SK-N-SH (cell line): Measurements from ENCODE around the gene PHACTR3. TPM values are rescaled to one million over a fixed set of nuclear protein-coding genes. Genes with fewer than 3 reads are reported as not detected.

Source experiments
- CTCF ChIA-PET: fragments of 300-600, 350-600 bp; formaldehyde crosslinking; extraction: SDS; loops from one replicate; lab custom pipeline; 2021; lab: Yijun Ruan, JAX
- POLR2A ChIA-PET: fragments of 350-600 bp; sonication (Branson Sonifier 250); formaldehyde crosslinking; extraction: SDS; loops from one replicate; lab custom pipeline; 2020; ENCODE audit warnings: antibody characterized with exemption, inconsistent platforms; lab: Yijun Ruan, JAX
- DNase-seq: peaks from one replicate; pipeline ENCODE4 v3.0.0; 2012
- H2AFZ ChIP-seq: fragments of 200-600 bp; sonication (generic); 2 replicates; pipeline ENCODE4 v1.8.1; 2016; ENCODE audit warnings: antibody characterized with exemption, mild to moderate bottlenecking, low read depth
- H3F3A ChIP-seq: fragments of 200-600 bp; sonication (generic); replicated peaks from 2 replicates; pipeline ENCODE3; 2016; ENCODE audit warnings: antibody characterized with exemption, mild to moderate bottlenecking; ENCODE audit not compliant: insufficient read depth
- H3K27ac ChIP-seq, 2 experiments: fragments of 200-500 bp in 1 of 2; fragments of 200-600 bp in 1 of 2; sonication (Bioruptor generic) in 1 of 2; sonication (generic), shearing (Covaris generic) in 1 of 2; 2 replicates each; pipeline versions ENCODE4 v1.5.1 to v1.6.1; 2014 to 2016; ENCODE audit warnings: low read depth in 2 of 2, inconsistent platforms in 1 of 2, low read length in 1 of 2, mild to moderate bottlenecking in 1 of 2, mixed read lengths in 1 of 2
- H3K27me3 ChIP-seq: fragments of 200-600 bp; sonication (generic), shearing (Covaris generic); 2 replicates; pipeline ENCODE4 v1.6.1; 2016; ENCODE audit warnings: mixed run types; ENCODE audit not compliant: insufficient read depth
- H3K36me3 ChIP-seq, 2 experiments: fragments of 200-500 bp in 1 of 2; fragments of 200-600 bp in 1 of 2; sonication (Bioruptor generic) in 1 of 2; sonication (generic) in 1 of 2; replicated peaks in 1 of 2; 2 replicates each; pipeline versions ENCODE3 to v1.5.1; 2014 to 2016; ENCODE audit warnings: low read length in 1 of 2, mild to moderate bottlenecking in 1 of 2; ENCODE audit not compliant: insufficient read depth in 2 of 2, control insufficient read depth in 1 of 2
- H3K4me1 ChIP-seq, 2 experiments: fragments of 200-500 bp in 1 of 2; fragments of 200-600 bp in 1 of 2; sonication (Bioruptor generic) in 1 of 2; sonication (generic), shearing (Covaris generic) in 1 of 2; 2 replicates each; pipeline versions ENCODE4 v1.5.1 to v1.6.1; 2014 to 2016; ENCODE audit warnings: low read depth in 1 of 2, low read length in 1 of 2, mixed run types in 1 of 2; ENCODE audit not compliant: insufficient read depth in 2 of 2, control insufficient read depth in 1 of 2
- H3K4me2 ChIP-seq: fragments of 200-600 bp; sonication (generic), shearing (Covaris generic); 2 replicates; pipeline ENCODE4 v1.6.1; 2017; ENCODE audit warnings: mixed run types
- H3K4me3 ChIP-seq, 2 experiments: fragments of 200-500 bp in 1 of 2; fragments of 200-600 bp in 1 of 2; sonication (Bioruptor generic) in 1 of 2; sonication (generic), shearing (Covaris generic) in 1 of 2; 2 replicates each; pipeline versions ENCODE4 v1.5.1 to v1.8.1; 2014 to 2016; ENCODE audit warnings: low read depth in 2 of 2, inconsistent platforms in 1 of 2, low read length in 1 of 2, mild to moderate bottlenecking in 1 of 2, mixed read lengths in 1 of 2, moderate library complexity in 1 of 2
- H3K79me2 ChIP-seq: fragments of 200-600 bp; sonication (generic); 2 replicates; pipeline ENCODE4 v1.8.1; 2017; ENCODE audit warnings: mild to moderate bottlenecking; ENCODE audit not compliant: insufficient read depth
- H3K9ac ChIP-seq: fragments of 200-600 bp; sonication (generic); 2 replicates; pipeline ENCODE4 v1.6.1; 2017; ENCODE audit warnings: mixed run types
- H3K9me2 ChIP-seq: fragments of 200-600 bp; sonication (generic); 2 replicates; pipeline ENCODE4 v1.6.1; 2017; ENCODE audit warnings: mixed run types
- H3K9me3 ChIP-seq: fragments of 200-600 bp; sonication (generic); 2 replicates; pipeline ENCODE4 v1.6.1; 2017; ENCODE audit warnings: mixed run types, mild to moderate bottlenecking, moderate library complexity
- H4K20me1 ChIP-seq: fragments of 200-600 bp; sonication (generic); 2 replicates; pipeline ENCODE4 v1.6.1; 2017; ENCODE audit warnings: mild to moderate bottlenecking, mixed run types; ENCODE audit not compliant: insufficient read depth
- CHD2 ChIP-seq: fragments of 150-350 bp; IDR thresholded peaks from 2 replicates; pipeline ENCODE4 v1.6.1; 2018; ENCODE audit warnings: low read length; ENCODE audit not compliant: partially characterized antibody
- CTCF ChIP-seq: fragments of 200-600 bp; sonication (generic); IDR thresholded peaks from 2 replicates; pipeline ENCODE4 v1.6.1; 2017; ENCODE audit warnings: antibody characterized with exemption, mild to moderate bottlenecking, moderate library complexity
- EP300 ChIP-seq, 2 experiments: IDR thresholded peaks; 2 replicates each; pipeline versions ENCODE4 v1.4.0 to v1.6.1; 2012; ENCODE audit warnings: borderline replicate concordance in 1 of 2, low read depth in 1 of 2, low read length in 1 of 2
- EZH2phosphoT487 ChIP-seq: fragments of 200-600 bp; sonication (generic); IDR thresholded peaks from 2 replicates; pipeline ENCODE4 v1.6.1; 2017; ENCODE audit warnings: low read depth, mixed run types, mild to moderate bottlenecking, antibody characterized with exemption, moderate library complexity, borderline replicate concordance
- FOXJ3 ChIP-seq: sonication (generic); formaldehyde crosslinking; IDR thresholded peaks from 2 replicates; pipeline ENCODE4 v1.5.1; 2020; ENCODE audit warnings: mild to moderate bottlenecking, missing genetic modification reagents
- FOXM1 ChIP-seq: IDR thresholded peaks from 2 replicates; pipeline ENCODE4 v1.4.0; 2012; ENCODE audit warnings: low read depth, mild to moderate bottlenecking
- GABPA ChIP-seq: IDR thresholded peaks from 2 replicates; pipeline ENCODE4 v1.4.0; 2012; ENCODE audit warnings: low read depth, mild to moderate bottlenecking
- MXI1 ChIP-seq: IDR thresholded peaks from 2 replicates; pipeline ENCODE4 v1.6.1; 2012; ENCODE audit warnings: mild to moderate bottlenecking, low read depth, low read length, improper control_type of control experiment
- NFIC ChIP-seq: IDR thresholded peaks from 2 replicates; pipeline ENCODE4 v1.4.0; 2012; ENCODE audit warnings: borderline replicate concordance
- RAD21 ChIP-seq: IDR thresholded peaks from 2 replicates; pipeline ENCODE4 v1.6.1; 2012; ENCODE audit warnings: mild to moderate bottlenecking, low read length
- RCOR1 ChIP-seq: fragments of 150-350 bp; IDR thresholded peaks from 2 replicates; pipeline ENCODE4 v1.6.1; 2017; ENCODE audit warnings: antibody characterized with exemption, low read length
- REST ChIP-seq: IDR thresholded peaks from 2 replicates; pipeline ENCODE4 v1.6.1; 2012; ENCODE audit warnings: mild to moderate bottlenecking, low read depth, low read length, moderate library complexity
- RFX5 ChIP-seq: IDR thresholded peaks from 2 replicates; pipeline ENCODE4 v1.6.1; 2012; ENCODE audit warnings: mild to moderate bottlenecking, improper control_type of control experiment, low read length
- TAF1 ChIP-seq: IDR thresholded peaks from 2 replicates; pipeline ENCODE4 v1.6.1; 2012; ENCODE audit warnings: low read depth, mild to moderate bottlenecking, low read length, moderate library complexity, borderline replicate concordance
- TCF12 ChIP-seq: IDR thresholded peaks from 2 replicates; pipeline ENCODE4 v1.4.0; 2012
- USF1 ChIP-seq: IDR thresholded peaks from 2 replicates; pipeline ENCODE4 v1.4.0; 2012; ENCODE audit warnings: low read depth, borderline replicate concordance
- YY1 ChIP-seq: IDR thresholded peaks from 2 replicates; pipeline ENCODE4 v1.4.0; 2012; ENCODE audit warnings: low read depth, mild to moderate bottlenecking
- WGBS: methylation state at CpG from one replicate; pipeline ENCODE4 v1.1.6; 2017; ENCODE audit warnings: low lambda C conversion rate; 5-methylcytosine and 5-hydroxymethylcytosine counted together
- polyA plus RNA-seq, 3 experiments: library from polyadenylated mRNA; depleted of rRNA; stranded (reverse); fragments of >200 nt; gene quantifications; 2 replicates each; pipeline ENCODE4 v1.2.3, GENCODE V29; 2012
- TF ChIP-seq, protein P1 (sequence below): IDR thresholded peaks from 2 replicates; pipeline ENCODE4; 2012
- TF ChIP-seq, protein P2 (sequence below): fragments of 150-350 bp; IDR thresholded peaks from 2 replicates; pipeline ENCODE4 v1.6.1; 2016; ENCODE audit warnings: mild to moderate bottlenecking, low read depth, low read length

Gene PHACTR3
- polyA plus RNA-seq, 1 of the 3 experiments (the other 2 are of a cell fraction): 0.10 TPM

GRCh38 chr20:59861401-59861800, 257.1 kb downstream of the PHACTR3 start:
- TF ChIP-seq RFX5 (no peak), FOXJ3 (CRISPR knock-in tag) (no peak), REST (no peak), CTCF (no peak), RAD21 (no peak), NFIC (no peak), EZH2phosphoT487 (no peak), FOXM1 (no peak), TCF12 (no peak), USF1 (no peak), YY1 (no peak), RCOR1 (no peak), EP300 (IDR thresholded peaks at IDR 0.05; ENCODE audit: borderline replicate concordance in 1 of 2, low read depth in 1 of 2, low read length in 1 of 2) (no peak), CHD2 (no peak), GABPA (no peak), MXI1 (no peak), TAF1 (no peak)
- TF ChIP-seq, protein P1, sequence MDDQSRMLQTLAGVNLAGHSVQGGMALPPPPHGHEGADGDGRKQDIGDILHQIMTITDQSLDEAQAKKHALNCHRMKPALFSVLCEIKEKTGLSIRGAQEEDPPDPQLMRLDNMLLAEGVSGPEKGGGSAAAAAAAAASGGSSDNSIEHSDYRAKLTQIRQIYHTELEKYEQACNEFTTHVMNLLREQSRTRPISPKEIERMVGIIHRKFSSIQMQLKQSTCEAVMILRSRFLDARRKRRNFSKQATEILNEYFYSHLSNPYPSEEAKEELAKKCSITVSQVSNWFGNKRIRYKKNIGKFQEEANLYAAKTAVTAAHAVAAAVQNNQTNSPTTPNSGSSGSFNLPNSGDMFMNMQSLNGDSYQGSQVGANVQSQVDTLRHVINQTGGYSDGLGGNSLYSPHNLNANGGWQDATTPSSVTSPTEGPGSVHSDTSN: no peak
- TF ChIP-seq, protein P2, sequence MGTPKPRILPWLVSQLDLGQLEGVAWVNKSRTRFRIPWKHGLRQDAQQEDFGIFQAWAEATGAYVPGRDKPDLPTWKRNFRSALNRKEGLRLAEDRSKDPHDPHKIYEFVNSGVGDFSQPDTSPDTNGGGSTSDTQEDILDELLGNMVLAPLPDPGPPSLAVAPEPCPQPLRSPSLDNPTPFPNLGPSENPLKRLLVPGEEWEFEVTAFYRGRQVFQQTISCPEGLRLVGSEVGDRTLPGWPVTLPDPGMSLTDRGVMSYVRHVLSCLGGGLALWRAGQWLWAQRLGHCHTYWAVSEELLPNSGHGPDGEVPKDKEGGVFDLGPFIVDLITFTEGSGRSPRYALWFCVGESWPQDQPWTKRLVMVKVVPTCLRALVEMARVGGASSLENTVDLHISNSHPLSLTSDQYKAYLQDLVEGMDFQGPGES: no peak
- H3K9me2 ChIP-seq: no peaks in the 10 kb centered on the region
- H3K27me3 ChIP-seq: no peaks in the 10 kb centered on the region
- DNase-seq: no peak
- peaks cover 6% of the 10 kb centered on the region for H3F3A ChIP-seq
- peaks cover 0 to 3% of the 10 kb centered on the region in 2 experiments for H3K36me3 ChIP-seq
- H3K27ac ChIP-seq: no peak overlapping the region
- POLR2A ChIA-PET: no interaction called here
- H3K79me2 ChIP-seq: no peaks in the 10 kb centered on the region
- H3K4me3 ChIP-seq: no peak overlapping the region
- no peaks in the 10 kb centered on the region for H4K20me1 ChIP-seq
- no peak overlapping the region for H2AFZ ChIP-seq
- H3K4me1 ChIP-seq: no peaks in the 10 kb centered on the region
- no peak overlapping the region for H3K4me2 ChIP-seq
- no peaks in the 10 kb centered on the region for H3K9me3 ChIP-seq
- 77% methylated on average over 4 of the region's 4 CpGs for WGBS
- no peak overlapping the region for H3K9ac ChIP-seq
- CTCF ChIA-PET: interaction anchor here (5.6 kb wide), 1 partner anchor 11 kb away, joined by 42 read pairs; no protein-coding TSS in a partner anchor
